OCI-LY1 (cell line): ENCODE measurements around the gene HOMER2.

ENCODE experiments used
- H2AFZ ChIP-seq: fragments of 200-600 bp; sonication (generic), shearing (Covaris generic); 2 replicates; pipeline ENCODE4 v1.6.0; 2014; ENCODE audit warnings: antibody characterized with exemption, mild to moderate bottlenecking, low read length
- H3F3A ChIP-seq: fragments of 200-600 bp; sonication (generic), shearing (Covaris generic); 2 replicates; pipeline ENCODE4 v1.6.0; 2014; ENCODE audit warnings: mild to moderate bottlenecking, antibody characterized with exemption, low read length, moderate library complexity; ENCODE audit not compliant: insufficient read depth
- H3K27ac ChIP-seq: fragments of 200-600 bp; sonication (generic); 2 replicates; pipeline ENCODE4 v1.5.1; 2014; ENCODE audit warnings: low read length, mixed run types, mild to moderate bottlenecking, low read depth; ENCODE audit not compliant: poor library complexity, severe bottlenecking
- H3K27me3 ChIP-seq: fragments of 200-600 bp; sonication (generic); 2 replicates; pipeline ENCODE4 v1.6.0; 2014; ENCODE audit warnings: antibody characterized with exemption, mild to moderate bottlenecking, low read length, moderate library complexity; ENCODE audit not compliant: insufficient read depth
- H3K36me3 ChIP-seq: fragments of 200-600 bp; sonication (generic); 2 replicates; pipeline ENCODE4 v1.6.1; 2014; ENCODE audit warnings: mild to moderate bottlenecking, antibody characterized with exemption, low read length, moderate library complexity, mixed read lengths; ENCODE audit not compliant: insufficient read depth
- H3K4me1 ChIP-seq: fragments of 200-600 bp; sonication (generic); 2 replicates; pipeline ENCODE4 v1.5.1; 2014; ENCODE audit warnings: mild to moderate bottlenecking, low read length, moderate library complexity; ENCODE audit not compliant: insufficient read depth, severe bottlenecking
- H3K4me2 ChIP-seq: fragments of 200-600 bp; sonication (generic), shearing (Covaris generic); 2 replicates; pipeline ENCODE4 v1.6.1; 2014; ENCODE audit warnings: low read length
- H3K4me3 ChIP-seq: fragments of 200-600 bp; sonication (generic); 2 replicates; pipeline ENCODE4 v1.5.1; 2014; ENCODE audit warnings: low read length, low read depth, mild to moderate bottlenecking, mixed read lengths; ENCODE audit not compliant: poor library complexity, severe bottlenecking
- H3K79me2 ChIP-seq: fragments of 200-600 bp; shearing (Covaris generic); 2 replicates; pipeline ENCODE4 v1.6.1; 2016; ENCODE audit warnings: mixed run types, low read length, mixed read lengths; ENCODE audit not compliant: insufficient read depth
- H3K9ac ChIP-seq: fragments of 200-600 bp; sonication (generic), shearing (Covaris generic); 2 replicates; pipeline ENCODE4 v1.6.1; 2014; ENCODE audit warnings: mild to moderate bottlenecking, low read length, mixed read lengths
- H3K9me2 ChIP-seq: fragments of 200-600 bp; sonication (generic), shearing (Covaris generic); 2 replicates; pipeline ENCODE4 v1.6.1; 2014; ENCODE audit warnings: low read depth, mild to moderate bottlenecking, low read length, mixed read lengths
- H3K9me3 ChIP-seq: fragments of 200-600 bp; shearing (Covaris generic); 2 replicates; pipeline ENCODE4 v1.6.1; 2014; ENCODE audit warnings: low read length, mixed read lengths
- H4K20me1 ChIP-seq: fragments of 200-600 bp; sonication (generic), shearing (Covaris generic); 2 replicates; pipeline ENCODE4 v1.6.0; 2016; ENCODE audit warnings: mild to moderate bottlenecking, low read length; ENCODE audit not compliant: insufficient read depth
- EZH2 ChIP-seq: fragments of 200-600 bp; sonication (generic), shearing (Covaris generic); IDR thresholded peaks from 2 replicates; pipeline ENCODE4 v1.8.0; 2017; ENCODE audit warnings: borderline replicate concordance, mixed run types, mild to moderate bottlenecking, antibody characterized with exemption, low read length, moderate library complexity, mixed read lengths
- TF ChIP-seq, protein P1 (sequence below): fragments of 200-600 bp; sonication (generic), shearing (Covaris generic); IDR thresholded peaks from 2 replicates; pipeline ENCODE4 v1.5.1; 2017; ENCODE audit warnings: mild to moderate bottlenecking, antibody characterized with exemption, low read length, moderate library complexity, mixed read lengths

HOMER2 gene

DNA sequence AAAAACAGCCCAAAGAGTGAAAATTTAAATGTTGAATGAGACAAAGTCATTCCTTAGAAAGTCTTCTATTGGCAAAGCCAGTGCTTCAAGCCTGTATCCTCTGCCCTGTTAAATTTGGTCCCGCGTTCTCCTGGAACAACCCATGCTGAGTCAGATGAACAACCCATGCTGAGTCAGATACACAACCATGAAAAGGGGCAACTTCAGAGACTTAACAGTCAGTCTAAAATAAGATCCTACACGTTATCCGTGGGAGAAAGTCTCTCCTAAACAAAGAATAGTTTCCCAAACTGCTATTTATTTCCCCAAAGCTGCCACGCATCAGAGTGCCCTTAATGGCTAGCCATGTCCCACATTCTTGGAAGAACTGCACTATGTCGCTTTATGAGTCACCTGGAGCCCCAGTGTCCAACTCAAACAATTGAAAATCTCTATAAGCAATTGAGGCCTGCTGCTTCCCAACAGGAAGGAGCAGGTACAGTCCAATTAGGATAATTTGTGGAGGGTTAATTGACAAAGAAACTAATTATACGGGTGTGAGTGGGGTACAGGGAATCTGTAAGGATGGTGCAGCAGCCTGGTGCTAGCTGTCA is 77.0 kb downstream of the HOMER2 start:
- H2AFZ ChIP-seq, result no peak overlapping the region
- no peak overlapping the region for H3K27ac ChIP-seq
- H3K9me3 ChIP-seq, result no peaks in the 10 kb centered on the region
- no peaks in the 10 kb centered on the region for H3K36me3 ChIP-seq
- TF ChIP-seq EZH2, result no peak
- TF ChIP-seq, protein P1, sequence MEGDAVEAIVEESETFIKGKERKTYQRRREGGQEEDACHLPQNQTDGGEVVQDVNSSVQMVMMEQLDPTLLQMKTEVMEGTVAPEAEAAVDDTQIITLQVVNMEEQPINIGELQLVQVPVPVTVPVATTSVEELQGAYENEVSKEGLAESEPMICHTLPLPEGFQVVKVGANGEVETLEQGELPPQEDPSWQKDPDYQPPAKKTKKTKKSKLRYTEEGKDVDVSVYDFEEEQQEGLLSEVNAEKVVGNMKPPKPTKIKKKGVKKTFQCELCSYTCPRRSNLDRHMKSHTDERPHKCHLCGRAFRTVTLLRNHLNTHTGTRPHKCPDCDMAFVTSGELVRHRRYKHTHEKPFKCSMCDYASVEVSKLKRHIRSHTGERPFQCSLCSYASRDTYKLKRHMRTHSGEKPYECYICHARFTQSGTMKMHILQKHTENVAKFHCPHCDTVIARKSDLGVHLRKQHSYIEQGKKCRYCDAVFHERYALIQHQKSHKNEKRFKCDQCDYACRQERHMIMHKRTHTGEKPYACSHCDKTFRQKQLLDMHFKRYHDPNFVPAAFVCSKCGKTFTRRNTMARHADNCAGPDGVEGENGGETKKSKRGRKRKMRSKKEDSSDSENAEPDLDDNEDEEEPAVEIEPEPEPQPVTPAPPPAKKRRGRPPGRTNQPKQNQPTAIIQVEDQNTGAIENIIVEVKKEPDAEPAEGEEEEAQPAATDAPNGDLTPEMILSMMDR, result no peak
- H3K9me2 ChIP-seq, result no peaks in the 10 kb centered on the region
- no peaks in the 10 kb centered on the region for H4K20me1 ChIP-seq
- H3K4me2 ChIP-seq, result no peak overlapping the region
- H3K9ac ChIP-seq, result no peak overlapping the region
- H3K4me3 ChIP-seq, result no peak overlapping the region
- no peaks in the 10 kb centered on the region for H3K4me1 ChIP-seq
- H3K79me2 ChIP-seq, result no peaks in the 10 kb centered on the region
- no peaks in the 10 kb centered on the region for H3K27me3 ChIP-seq
- no peaks in the 10 kb centered on the region for H3F3A ChIP-seq

DNA sequence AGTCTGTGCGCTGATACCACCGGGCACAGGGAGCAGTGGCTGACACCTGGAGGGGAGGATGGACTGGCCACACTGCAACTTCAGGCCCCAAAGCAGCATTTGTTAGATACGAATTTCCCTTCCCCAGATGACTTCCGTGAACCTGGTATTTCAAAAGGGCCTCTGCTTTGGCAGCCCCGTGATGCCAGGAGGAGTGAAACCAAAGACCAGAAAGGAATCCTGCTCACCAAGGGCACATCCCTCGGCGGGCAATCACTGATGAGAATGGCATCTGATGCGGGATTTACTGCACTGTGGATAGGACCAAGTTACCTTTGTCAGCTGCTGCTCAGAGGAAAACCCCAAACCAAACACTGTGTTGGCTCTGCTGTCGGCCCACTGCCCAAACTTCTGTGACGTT is 77.6 kb downstream of the HOMER2 start:
- H3K79me2 ChIP-seq, result no peaks in the 10 kb centered on the region

DNA sequence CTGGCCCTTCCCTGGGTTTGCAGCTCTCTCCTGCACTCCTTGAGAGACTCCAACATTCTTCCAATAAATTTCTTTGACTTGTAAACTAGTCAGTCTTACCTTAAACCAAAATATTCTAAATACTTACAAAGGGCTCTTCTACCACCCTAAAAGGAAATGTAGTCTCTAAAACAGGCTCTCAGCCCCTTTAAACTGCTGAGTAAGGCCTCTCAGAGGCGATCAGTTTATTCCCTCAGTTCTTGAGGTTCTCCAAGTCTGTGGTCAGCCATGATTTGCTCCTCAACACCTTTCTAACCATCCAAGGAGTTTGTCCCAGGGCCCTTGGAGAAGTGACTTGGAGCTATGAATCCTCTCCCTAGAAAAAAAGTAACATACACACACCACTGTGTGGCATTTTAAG is 78.3 kb downstream of the HOMER2 start:
- Histone ChIP-seq H3K9me3 (no peaks in the 10 kb centered on the region), H3K4me2 (no peak overlapping the region), H3K9ac (no peak overlapping the region), H3K36me3 (no peaks in the 10 kb centered on the region), H3K4me1 (no peaks in the 10 kb centered on the region), H2AFZ (no peak overlapping the region), H3K27ac (no peak overlapping the region), H3K9me2 (no peaks in the 10 kb centered on the region), H3K79me2 (no peaks in the 10 kb centered on the region), H3F3A (no peaks in the 10 kb centered on the region), H3K27me3 (no peaks in the 10 kb centered on the region), H4K20me1 (no peaks in the 10 kb centered on the region), H3K4me3 (no peak overlapping the region)
- TF ChIP-seq, protein P1, result no peak
- TF ChIP-seq EZH2, result no peak

More for the DNA sequence above, 77.6 kb downstream of the HOMER2 start:
- H3K9me3 ChIP-seq, result no peaks in the 10 kb centered on the region
- no peaks in the 10 kb centered on the region for H4K20me1 ChIP-seq
- no peaks in the 10 kb centered on the region for H3F3A ChIP-seq
- no peak overlapping the region for H3K4me3 ChIP-seq
- H2AFZ ChIP-seq, result no peak overlapping the region
- no peaks in the 10 kb centered on the region for H3K27me3 ChIP-seq
- TF ChIP-seq, protein P1, result no peak
- TF ChIP-seq EZH2, result no peak
- H3K9me2 ChIP-seq, result no peaks in the 10 kb centered on the region
- H3K9ac ChIP-seq, result no peak overlapping the region
- H3K27ac ChIP-seq, result no peak overlapping the region
- H3K4me1 ChIP-seq, result no peaks in the 10 kb centered on the region
- no peaks in the 10 kb centered on the region for H3K36me3 ChIP-seq
- no peak overlapping the region for H3K4me2 ChIP-seq
